Stimulated activated naive CD4-positive, alpha-beta T cell (primary cell): Measurements from ENCODE around the gene CNBD2.
"Not testable (repeated sequence)": the region's sequence is repeated elsewhere in the genome, so short reads cannot be mapped to it uniquely, and the experiment has no call there.

Experiments
- DNase-seq, 6 experiments: peaks; one replicate each; lab custom pipeline; 2025; lab: John Stamatoyannopoulos, UW

CNBD2 gene

DNA sequence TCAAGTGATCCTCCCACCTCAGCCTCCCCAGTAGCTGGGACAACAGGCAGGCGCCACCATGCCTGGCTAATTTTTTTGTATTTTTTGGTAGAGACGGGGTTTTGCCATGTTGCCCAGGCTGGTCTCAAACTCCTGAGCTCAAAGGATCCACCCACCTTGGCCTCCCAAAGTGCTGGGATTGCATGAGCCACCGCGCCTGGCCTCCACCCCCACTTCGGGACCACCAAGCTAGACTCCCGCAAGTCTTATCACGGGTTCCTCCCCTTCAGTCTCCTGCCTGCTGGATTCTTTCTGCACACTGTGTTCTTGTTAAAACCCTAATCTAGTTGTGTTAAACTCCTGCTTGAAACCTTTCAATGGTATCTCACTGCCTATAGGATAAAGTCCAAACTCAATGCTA, 57.7 kb downstream of the CNBD2 start:
- not testable (repeated sequence) for DNase-seq

DNA sequence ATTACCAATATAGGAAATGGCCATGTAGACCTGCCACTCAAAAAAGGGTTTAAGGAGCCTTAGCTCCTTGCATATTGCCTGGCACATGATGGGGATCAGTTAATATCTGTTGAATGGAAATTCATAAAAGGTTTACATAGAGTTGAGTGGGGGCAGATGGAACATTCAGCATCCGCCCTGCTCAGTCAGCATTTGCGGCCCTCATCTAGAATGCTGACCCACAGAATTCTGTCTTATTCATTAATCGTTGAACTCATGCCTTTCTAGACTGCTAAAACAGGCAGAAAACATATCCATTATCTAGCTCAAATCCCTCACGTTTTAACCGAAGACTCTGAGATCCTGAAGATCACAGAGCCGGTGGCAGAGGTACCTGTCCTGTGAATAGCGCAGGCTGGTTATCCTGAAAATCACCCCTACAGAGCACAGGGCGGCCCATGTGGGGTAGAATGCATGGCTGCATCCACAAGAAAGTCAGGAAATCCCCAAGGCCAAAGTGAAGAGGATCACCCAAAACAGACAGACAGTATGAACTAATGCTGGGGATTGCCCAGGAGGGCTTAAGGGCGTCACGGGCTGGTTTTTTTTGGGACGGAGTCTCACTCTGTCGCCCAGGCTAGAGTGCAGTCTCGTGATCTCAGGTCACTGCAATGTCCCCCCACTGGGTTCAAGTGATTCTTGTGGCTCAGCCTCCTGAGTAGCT, 59.9 kb downstream of the CNBD2 start:
- no peak for DNase-seq

DNA sequence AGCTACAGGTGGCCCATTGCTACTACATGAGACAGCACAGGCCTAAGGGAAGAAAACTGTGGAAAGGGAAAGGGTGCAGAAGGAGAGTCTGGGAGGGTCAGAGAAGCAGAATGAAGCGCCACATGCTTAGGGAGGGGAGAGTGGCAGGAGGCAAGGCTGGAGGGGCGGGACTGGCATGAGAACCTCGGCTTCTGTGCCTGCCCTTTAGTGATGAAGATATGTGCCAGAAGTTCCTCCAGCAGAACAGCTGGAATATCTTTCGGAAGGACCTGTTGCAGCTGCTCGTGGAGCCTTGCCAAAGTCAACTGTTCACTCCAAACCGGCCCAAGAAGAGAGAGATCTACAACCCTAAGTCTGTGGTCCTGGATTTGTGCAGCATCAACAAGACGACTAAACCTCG, 61.8 kb downstream of the CNBD2 start:
- no peak for DNase-seq

DNA sequence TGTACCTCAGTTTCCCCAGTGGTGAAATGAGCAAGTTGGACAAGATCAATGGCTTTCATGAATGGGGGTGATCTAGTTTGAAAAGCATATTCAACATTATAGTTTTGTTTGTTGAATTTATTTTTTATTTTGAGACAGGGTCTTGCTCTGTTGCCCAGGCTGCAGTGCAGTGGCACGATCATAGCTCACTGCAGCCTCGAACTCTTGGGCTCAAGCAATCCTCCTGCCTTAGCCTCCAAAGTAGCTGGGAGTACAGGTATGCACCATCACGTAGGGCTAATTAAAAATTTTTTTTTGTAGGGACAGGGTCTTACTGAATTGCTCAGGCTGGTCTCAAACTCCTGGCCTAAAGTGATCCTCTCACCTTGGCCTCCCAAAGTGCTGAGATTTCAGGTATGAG, 63.4 kb downstream of the CNBD2 start:
- no peak for DNase-seq

DNA sequence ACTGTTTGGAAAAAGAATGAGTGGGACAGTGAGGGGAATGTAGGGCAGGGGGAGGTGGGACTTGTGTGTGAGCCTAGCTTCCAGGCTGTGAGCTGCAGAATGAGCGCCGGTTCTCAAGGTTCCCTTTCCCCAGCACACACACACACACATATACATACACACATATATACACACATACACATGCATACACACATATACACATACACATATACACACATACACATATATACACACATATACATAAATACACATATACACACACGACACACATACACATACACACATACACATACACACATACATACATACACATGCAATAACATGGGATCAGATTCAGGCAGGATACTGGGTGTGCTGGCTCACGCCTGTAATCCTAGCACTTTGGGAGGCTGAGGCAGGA, 66.5 kb downstream of the CNBD2 start:
- no peak for DNase-seq

DNA sequence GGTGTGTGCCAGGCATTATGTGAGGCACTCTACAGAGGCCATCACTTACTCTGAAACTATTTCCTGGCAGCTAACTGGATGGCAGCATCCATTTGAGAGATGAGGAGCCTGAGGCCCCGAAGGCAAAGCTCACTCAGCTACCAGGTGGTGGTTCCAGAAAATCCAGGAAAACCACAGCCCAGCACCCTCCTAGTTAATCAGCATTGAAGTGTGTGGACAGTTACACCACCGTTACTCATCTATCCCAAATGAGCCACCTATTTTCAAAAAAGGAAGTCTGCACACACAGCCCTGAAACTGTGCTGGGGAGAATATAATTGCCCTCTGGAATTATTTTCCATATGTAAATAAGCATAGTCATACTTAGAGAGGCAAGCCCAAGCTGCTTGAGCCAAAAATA, 67.4 kb downstream of the CNBD2 start:
- no peak for DNase-seq

DNA sequence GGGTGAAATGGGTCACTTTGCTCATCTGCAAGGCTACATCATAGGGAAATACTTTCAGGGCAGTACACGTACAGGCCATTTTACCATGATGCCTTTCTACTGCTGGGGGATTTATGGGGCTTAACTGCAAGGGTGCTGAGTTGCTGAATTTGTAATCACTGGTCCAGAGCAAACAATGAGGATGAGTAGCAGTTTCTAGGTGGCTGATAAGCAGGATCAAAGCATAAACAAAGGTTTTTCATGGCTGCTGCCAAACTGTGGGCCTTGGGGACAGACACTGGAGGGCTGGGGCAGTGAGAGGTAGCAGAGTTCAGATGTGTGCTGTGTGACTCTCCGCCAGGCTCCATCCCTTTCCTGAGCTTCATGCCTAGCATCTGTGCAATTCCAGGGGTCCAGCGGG, 68.3 kb downstream of the CNBD2 start:
- DNase-seq: no peak

DNA sequence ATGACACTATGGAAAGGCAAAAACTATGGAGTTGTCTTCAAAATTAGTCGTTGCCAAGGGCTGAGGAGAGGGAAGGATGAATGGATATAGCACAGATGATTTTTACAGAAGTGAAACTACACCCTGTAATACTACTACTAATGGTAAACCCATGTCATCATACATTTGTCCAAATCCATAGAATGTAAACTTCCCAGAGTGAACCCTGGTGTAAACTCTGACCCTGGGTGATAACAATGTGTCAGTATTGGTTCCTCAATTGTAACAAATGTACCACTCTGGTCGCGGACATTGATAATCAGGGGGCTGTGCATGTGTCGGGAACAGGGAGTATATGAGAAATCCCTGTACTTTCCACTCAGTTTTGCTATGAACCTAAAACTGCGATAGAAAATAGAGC, 72.2 kb downstream of the CNBD2 start:
- DNase-seq: no peak

DNA sequence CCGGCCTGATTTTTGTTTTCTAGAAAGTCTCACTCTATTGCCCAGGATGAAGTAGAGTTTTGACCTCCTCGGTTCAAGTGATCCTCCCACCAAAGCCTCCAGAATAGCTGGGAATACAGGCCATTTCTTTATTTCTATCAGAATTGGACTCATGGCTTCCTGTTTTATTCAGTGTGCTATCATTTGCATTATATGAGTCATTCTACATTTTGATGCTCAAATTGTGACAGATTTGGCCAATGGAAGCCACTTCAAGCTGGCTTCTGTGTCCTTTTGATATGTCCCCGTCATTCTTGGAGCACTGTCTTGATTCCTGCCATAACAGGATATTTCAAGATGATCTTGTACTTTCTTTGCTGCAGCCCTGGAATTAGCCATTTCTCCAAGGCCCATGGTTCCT, 75.1 kb downstream of the CNBD2 start:
- DNase-seq: no peak

DNA sequence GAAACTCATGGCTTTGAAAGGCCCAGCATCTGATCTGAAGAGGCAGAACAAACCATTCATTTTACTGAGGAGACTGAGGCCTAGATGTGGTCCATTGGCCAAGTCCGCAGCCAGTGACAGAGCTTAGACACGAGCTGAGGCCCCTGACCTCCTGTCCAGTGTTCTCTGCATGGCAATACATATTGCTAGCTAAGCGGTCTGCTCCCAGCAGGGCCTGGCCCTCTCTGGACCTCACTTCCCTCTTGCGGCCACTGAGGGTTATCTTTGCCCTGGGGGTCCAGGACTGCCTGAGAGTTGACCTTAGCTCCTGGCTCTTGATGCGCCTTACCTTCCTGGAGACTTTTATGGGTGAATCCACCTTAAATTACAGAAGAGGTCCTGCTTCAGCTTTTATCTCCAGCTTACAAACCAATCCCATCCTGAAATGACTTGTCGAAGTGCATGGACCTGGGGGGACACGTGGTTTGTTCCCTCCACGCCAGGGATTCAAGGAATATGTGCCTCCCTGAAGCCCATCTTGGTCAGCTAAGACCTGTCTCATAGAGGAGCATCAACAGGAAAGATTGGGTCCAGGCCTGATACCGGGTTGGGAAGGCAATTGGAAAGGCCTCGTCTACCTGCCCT, 75.6 kb downstream of the CNBD2 start:
- DNase-seq: no peak

DNA sequence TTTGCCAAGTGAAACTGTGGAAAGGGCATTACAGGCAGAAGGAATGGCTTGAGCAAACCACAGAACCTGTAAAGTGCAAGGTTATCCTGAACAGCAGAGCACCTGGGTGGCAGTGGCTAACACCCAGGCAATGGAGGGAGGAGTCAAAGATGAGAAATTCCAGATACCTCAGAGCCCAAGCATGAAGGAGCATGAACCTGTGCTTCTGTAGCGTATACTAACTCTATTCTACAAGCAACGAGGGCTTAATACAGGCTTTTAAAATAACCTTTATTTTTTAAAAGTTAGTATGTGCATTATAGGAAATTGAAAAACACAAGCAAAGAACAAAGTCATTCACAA, 77.0 kb downstream of the CNBD2 start:
- no peak for DNase-seq

DNA sequence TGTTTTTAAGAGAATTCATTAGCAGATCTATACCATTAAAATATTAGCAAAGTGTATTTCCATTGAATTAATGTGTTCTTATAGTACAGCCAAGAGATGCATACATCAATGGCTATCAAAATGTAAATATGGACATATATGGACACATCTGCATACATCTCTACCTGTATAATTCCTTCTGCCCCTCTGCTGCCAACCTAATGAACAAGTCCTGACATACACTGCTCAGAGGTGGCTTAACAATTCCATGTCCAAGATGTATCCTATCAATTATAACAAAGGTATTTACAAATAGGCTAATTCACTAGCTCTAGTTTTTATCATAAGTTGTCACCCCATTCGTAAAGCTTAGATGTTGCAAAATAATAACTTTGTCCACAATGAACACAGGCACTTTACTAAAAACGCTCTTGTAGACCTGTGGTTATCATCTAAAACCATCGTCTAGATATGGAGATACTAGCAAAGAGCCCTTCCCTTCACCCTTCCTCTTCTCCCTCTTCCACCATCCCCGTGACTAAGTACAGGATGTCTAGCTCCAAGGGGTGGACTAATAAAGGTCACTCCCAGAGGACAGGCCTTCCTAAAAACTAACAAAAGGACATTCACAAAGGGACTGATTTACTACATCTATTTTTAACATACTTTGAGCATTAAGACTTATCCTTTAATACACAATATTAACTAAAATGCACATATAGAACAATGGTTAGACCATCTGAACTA, 77.8 kb downstream of the CNBD2 start:
- DNase-seq: not testable (repeated sequence)

DNA sequence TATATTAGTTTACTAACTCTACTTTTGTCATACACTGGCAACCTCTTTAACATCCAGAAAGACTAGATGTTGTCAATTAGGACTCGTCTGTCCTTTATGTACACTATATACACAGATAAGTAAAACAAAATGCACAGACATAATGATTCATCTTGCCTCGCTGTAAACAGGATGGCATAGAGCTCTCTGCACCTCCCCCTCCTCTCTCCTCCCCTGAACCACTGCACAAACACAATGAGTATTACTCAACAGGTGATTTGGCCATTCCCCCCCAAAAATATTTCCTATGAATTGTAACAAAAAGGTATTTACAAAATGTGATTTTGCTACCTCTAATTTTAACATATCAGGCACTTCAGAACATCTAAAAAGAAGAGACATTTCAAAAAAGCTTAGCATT, 81.0 kb downstream of the CNBD2 start:
- DNase-seq: not testable (repeated sequence)

DNA sequence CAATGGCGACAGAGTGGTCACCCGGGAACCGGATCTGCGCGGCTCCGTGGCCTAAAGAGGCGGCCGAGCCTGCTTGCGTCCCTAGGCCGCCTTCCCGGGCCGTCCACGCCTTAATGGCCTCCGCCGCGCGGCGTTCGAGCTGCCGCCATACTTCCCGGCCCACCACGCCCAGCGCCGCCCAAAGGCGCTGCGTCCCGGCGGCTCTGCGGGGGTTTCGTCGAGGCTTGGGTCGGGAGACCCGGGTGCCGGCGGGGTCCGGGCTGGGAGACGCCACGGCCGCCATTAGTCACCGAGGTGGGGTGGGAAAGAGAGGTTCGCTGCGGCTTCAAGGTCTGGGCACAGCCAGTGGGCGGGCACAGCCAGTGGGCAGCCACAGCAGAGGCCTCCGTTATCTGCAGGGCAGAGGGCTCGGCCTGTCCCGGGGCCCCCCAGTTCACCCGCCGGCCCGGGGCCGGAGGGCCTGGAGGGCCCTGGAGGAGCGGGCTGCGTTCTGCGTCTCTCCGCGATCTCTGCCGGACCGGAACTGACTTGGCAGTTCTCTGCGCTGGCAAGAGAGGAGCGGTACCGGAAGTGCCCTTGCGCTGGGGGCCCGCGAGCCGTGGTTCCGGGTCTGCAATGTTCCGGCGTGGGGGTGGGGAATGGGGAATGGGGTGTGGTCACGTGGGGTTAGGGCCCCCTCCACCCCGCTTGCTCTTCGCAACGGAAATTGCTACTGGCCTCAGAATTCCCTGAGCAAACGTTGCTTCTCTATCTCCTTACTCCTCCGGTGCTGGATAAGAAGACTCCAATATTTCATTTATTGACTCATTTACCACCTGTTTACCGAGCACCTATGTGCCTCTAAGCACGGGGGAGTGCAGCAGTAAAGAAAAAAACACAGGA, 82.3 kb downstream of the CNBD2 start:
- DNase-seq: peak; percentile 74 to 87 (median 81)

DNA sequence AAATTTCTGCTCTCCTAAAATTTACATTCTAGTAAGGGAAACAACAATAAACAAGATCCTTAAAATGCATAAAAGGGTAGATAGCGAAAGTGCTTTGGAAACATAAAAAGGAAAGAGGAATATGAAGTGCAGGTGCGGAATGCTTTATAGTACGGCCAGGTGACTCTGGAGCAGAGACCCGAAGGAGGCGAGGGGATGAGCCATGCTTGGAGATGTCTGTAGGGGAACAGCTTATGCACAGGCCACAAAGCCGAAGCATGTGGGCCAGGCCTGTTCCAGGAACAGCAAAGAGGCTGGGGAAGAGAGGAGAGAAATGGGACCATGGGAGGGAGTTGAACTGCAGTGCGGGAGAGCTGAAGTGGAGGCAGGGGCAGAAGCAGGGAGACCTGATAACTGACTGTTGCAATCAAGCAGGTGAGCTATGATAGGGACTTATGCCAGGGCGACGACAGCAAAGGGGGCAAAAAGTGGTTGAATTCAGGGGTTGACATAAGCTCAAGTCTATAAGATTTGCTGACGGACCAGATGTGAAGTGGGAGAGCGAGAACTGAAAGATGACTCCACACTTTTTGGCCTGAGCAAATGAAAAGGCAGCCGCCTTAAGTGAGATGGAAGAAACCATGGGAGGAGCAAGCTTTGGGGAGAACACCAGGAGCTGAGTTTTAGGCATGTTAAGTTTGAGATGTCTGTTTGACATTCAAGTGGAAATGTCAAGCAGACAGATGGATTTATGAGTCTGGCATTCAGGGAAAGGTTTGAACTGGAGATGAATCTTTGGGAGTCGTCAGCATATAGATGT, 83.1 kb downstream of the CNBD2 start:
- DNase-seq: no peak

DNA sequence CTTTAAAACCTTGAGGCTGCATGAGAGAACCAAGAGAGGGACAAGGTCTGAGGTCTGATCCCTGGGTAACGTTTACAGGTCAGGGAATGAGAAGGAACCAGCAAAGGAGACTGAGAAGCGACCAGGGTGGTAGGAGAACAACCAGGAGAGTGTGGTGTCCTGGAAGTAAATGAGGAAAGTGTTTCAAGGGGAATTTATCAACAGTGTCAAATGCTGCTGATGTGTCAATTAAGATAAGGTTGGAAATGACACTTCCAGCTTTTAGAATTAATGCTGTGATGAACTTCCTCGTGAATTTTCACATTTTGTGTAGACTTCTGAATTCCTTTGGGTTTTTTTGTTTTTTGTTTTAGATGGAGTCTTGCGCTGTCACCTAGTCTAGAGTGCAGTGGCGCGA, 83.7 kb downstream of the CNBD2 start:
- no peak for DNase-seq

DNA sequence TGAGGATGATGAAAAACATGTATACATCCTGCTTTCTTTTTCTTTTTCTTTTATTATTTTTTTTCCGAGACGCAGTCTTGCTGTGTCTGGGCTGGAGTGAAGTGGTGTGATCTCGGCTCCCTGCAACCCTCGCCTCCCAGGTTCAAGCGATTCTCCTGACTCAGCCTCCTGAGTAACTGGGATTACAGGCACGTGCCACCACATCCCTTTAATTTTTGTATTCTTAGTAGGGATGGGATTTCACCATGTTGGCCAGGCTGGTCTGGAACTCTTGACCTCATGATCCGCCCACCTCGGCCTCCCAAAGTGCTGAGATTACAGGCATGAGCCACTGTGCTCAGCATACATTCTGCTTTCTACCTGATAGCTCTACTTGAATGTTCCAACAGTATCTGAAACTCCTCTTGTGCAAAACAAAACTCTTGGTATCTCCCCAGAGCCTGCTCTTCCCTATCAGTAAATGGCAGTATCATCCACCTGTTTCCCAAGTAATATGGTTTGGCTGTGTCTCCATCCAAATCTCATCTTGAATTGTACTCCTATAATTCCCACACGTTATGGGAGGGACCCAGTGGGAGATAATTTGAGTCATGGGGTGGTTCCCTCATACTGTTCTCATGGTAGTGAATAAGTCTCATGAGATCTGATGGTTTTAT, 85.6 kb downstream of the CNBD2 start:
- DNase-seq: not testable (repeated sequence)

DNA sequence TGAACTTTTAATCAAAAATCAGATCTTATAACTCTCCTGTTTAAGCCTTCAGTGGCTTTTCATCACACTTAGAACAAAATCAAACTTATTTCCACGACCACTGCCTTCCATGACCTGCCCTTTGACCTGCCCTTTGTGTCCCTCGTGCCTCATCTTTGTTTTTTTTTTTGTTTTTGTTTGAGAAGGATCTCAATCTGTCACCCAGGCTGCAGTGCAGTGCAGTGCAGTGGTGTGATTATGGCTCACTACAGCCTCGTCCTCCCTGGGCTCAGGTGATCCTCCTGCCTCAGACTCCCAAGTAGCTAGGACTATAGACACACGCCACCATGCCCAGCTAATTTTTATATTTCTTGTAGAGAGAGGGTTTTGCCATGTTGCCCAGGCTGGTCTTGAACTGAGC, 86.8 kb downstream of the CNBD2 start:
- DNase-seq: no peak

DNA sequence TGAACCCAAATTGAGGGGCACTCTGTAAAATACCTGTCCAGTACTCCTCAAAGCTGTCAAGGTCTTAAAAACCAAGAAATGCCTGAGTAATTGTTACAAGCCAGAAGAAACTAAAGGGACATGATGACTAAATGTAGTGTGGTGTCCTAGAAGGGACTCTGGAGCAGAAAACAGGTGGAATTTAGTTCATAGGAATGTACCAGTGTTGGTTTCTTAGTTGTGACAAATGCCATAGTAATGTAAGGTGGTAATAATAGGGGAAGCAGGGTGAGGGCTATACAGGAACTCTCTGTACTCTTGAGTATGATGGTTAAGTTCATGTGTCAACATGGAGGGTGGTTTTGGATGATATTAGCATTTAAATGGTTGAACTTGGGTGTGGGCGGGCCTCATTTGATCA, 92.3 kb downstream of the CNBD2 start:
- no peak for DNase-seq

DNA sequence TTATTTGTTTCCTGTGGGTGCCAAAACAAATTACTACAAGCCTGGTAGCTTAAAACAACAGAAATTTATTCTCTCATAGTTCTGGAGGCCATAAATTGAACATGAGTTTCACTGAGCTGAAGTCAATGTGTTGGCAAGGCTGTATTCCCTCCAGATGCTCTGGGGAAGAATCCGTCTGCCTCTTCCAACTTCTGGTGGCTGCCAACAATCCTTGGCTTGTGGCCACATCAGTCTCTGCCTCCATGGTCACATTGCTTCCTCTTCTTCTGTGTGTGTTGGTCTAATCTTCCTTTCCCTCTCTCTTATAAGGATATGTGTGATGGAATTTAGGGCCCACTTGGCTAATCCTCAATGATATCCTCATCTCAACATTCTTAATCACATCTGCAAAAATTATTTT, 93.4 kb downstream of the CNBD2 start:
- no peak for DNase-seq

DNA sequence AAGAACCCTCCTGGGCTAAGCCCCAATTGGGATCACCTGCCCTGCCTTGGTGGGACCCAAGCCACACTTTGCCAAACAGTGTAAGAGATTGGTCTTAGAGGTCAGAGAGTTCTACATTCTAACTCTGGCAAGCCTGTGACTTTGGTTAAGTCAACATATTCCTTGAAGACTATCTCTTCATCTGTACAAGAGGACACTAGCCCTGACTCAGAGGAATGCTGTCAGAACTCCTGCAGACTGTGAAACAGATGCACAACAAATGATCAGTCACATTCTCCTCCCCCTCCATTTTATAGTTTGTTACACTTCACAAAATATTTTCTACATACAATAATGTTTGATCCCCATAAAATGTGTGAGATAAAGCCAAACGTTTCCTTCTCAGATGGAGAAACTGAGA, 94.4 kb downstream of the CNBD2 start:
- DNase-seq: no peak
